Dedifferentiated amniotic fluid mesenchymal stem cell (primary cell): ENCODE results near the gene TBXA2R.

Experiments
- DNase-seq: peaks from one replicate; pipeline ENCODE4 v3.0.0-alpha.2; 2016; ENCODE audit errors: extremely low spot score

Gene TBXA2R

DNA sequence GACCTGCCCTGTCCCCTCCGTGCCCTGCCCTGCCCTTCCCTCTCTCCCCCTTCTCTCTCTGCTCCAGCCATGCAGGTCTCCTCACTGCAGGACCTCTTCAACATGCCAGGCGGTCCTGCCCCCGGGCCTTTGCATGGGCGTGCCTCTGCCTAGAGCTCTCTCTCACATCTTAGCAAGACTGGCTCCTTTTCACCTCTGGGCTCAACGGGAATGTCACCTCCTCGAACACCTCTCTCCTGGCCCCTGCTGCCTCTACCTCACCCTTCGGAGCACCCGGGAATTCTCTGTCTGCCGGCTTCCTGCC, 54.9 kb downstream of the TBXA2R start:
- no peak for DNase-seq

DNA sequence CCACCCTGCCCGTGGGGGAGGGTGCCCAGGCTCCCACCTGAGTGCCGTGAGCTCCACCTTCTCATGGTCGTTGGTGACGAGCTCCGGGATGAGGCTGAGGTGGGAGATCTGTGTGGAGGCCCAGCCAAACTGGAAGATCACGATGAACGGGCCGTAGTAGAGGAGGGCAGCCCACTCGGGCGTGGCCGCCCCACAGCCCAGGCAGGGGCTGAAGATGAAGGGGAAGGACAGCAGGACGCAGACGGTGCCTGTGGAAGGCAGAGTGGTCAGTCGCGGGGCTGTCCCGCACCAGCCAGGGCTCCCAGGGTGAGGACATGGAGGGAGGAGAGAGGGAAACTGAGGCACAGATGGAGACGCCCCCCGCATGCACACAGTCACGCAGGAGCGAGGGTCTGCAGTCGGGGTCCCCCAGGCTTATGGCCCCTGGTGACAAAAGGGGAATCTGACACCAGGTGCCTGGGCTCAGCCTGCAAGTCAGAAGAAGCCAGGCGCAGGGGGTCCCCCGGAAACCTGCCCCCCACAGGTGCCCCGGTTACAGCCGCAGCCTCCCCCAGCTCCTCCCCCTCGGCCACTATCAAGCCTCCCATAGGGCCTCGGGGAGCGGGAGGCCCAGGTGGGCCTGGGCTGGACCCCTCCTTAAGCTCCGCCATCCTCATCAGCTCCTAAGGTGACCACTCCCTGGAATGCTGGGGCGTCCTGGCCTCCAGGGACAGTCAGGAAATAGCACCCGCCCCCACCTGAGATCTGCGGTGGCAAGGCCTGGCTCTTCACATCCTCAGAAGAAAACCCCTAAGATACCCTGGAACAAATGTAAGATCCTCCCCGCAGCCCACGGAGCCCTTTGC, 55.5 kb downstream of the TBXA2R start:
- no peak for DNase-seq

DNA sequence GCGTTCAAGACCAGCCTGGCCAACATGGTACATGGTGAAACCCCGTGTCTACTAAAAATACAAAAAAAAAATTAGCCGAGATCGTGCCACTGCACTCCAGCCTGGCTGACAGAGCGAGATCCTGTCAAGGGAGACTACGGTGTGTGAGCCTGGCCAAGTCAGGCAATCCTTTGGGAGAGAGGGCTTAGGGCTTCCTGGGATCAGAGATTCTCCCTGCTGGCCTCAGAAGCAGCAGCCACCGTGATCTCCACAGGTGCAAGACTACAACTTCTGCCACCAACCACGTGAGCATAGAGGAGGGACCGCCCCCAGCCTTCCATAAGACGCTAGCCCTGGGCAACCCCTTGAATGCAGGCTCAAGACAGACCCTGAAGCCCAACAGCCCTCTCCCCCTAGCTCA, 56.9 kb downstream of the TBXA2R start:
- no peak for DNase-seq

DNA sequence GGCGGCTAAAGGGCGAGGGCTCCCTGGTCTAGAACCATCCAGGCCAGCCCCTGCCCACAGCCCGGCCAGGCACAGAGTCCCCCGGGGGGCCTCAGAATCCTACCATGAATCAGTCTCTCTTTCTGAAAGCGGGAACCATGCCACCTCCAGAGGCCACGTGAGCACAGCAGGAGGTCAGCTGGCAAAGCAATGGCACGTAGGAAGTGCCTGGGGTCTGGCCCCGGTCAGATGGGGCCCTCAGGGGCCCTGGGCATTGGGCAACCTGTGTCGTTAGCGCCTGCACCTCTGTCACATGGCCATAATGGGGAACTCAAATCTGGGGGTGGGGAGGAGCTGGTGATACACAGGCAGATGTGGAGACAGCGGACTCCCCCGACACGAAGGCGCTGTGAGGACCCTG, 58.1 kb downstream of the TBXA2R start:
- no peak for DNase-seq

DNA sequence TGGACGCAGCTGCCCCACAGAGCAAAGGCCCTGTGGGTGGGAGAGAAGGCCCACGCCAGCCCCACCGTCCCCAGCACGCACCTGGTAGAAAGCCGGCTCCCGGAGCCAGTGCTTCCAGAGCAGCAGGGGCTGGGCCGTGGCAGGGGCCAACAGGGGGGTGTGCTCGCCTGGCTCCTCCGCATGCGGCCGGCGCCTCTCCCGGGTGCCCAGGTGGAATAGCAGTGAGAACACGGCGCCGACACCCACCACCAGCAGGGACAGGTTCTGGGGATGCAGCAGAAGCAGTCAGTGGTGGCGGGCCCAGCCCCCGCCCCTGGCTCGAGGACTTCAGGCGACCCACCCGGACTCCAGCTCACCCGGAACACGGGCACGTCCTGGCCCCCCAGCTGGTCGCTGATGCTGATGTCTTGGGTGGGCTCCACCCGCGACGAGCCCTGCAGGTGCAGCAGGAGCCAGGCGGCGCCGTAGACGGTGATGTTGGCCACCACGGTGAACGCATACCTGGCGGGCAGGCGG, 58.9 kb downstream of the TBXA2R start:
- no peak for DNase-seq

DNA sequence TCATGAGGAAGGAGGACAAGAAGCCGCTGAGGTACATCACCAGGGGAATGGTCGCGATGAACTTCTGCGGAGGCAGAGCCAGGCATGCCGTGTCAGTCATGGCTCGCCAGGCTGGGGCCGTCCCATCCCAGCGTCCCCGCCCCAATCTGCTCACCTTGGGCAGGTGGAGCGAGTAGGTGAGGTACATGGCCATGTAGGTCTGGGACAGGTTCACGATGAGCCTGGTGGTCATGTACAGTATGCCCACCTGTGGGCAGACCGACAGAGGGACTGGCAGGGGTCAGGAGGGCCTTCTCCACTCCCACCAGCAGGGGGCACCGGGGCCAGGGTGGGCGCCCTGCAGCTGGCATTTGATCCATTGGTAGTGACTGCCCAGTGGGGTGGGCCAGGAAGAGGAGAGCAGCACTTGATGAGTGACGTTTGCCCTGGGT, 59.4 kb downstream of the TBXA2R start:
- no peak for DNase-seq

DNA sequence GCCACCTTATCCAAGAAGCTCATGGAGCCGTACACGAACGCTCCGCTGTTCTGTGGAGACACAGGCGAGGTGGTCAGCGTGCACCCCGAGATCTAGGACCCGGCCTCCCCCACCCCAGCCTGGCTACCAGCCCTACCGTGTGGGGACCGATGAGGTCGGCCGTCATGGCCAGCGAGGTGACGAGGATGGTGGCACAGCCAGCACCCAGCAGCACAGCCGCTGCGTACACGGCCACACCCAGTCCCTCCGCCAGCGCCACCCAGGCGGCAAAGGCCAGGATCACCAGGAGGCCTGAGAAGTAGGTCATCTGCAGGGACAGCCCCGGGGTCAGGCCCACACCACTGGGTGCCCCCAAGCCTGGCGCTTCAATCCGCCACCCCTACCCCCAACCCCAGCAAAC, 60.6 kb downstream of the TBXA2R start:
- DNase-seq, result no peak

DNA sequence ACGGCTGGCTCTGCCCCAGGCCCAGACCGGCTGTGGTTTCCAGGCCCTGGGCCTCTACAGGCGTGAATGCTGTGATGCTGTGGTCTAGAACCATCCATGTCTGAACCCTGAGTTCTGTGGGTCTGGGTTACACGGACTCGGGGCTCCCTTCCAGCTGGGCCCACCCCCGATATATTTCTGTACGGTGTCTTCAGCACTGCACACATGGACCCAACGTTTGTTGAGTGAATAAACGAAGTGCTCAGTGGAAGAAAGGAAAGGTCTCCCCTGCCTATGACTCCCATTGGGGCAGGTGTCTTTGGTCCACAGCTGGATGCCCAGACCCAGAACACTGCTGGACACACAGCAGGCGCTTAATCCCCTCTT, 61.0 kb downstream of the TBXA2R start:
- no peak for DNase-seq

DNA sequence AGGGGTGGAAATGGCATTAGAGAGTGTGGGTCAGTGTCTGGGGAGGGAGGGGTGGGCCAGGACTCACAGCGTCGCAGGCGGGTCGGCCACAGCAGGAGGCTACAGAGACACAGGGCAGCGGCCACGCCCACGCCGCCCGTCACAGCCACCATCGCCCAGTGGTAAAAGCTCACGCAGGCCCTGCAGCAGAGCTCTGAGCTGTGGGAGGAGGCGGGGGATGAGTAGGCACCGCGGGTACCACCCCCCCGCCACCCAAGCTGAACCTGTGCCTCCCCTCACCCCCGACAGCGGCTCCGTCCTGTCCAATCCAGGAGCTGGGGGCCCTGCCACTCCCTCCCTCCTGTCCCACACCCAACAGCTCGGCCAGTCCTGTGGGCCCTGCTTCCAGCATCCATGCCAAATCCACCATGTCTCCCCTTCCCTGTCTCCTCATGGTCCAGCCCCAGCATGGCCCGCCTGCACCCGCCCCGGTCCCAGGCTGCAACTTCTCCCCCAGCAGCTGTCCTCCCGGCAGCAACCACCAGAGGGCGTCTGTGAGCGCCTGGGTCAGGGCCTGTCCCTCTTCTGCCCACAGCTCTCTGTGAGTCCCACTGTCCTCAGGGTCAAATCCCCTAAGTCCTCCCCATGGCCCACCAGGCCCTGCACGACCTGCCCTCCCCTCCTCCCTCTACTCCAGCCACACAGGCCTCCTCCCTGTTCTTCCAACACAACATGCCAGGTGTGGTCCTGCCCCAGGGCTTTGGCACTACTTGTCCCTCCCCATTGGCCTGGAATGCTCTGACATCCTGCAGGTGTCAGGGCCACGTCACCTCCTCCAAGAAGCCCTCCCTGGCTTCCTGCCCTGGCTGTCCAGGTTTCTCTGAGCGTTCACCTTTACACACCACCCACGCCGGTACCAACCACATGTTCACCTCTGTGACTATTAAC, 61.7 kb downstream of the TBXA2R start:
- DNase-seq, result peak; percentile 26
